HG03378 (cell line): ENCODE results near the gene EPS8L1.
"Not testable (repeated sequence)": the region's sequence is repeated elsewhere in the genome, so short reads cannot be mapped to it uniquely, and the experiment has no call there.

Source experiments
- ATAC-seq: cut with Tn5 transposase; IDR thresholded peaks from one replicate; pipeline ENCODE4 v1.9.1; 2021; ENCODE audit warnings: mild to moderate bottlenecking, moderate library complexity; ENCODE audit not compliant: unreplicated experiment

EPS8L1 gene

GRCh38 chr19:55075371-55075998 is at the start of gene EPS8L1:
EPS8L1 (plus strand) TSS chr19:55075869; CDS start chr19:55076445, 576 bp downstream.
- no peak for ATAC-seq

- not testable (repeated sequence) for ATAC-seq
Observed at GRCh38 chr19:55027140-55027471, 48.6 kb upstream of the EPS8L1 start.

GRCh38 chr19:55027472-55028337 is 48.0 kb upstream of the EPS8L1 start:
- no peak for ATAC-seq

DNA sequence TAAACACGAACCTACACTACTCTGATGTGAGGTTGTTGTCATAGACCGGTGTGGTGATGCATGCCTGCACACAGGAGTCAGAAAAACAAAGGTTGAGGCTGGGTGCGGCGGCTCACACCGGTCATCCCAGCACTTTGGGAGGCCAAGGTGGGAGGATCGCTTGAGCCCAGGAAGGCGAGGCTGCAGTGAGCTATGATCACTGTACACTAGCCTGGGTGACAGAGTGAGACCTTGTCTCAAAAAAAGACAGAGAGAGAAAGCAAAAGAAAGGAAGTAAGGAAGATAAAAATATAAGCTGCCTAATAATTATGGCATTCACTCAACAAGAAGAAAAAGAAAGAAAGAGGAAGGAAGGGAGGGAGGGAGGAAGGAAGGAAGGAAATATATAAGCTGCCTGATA is 46.9 kb upstream of the EPS8L1 start:
- ATAC-seq = no peak

GRCh38 chr19:55031178-55031577 is 44.5 kb upstream of the EPS8L1 start:
- no peak for ATAC-seq

DNA sequence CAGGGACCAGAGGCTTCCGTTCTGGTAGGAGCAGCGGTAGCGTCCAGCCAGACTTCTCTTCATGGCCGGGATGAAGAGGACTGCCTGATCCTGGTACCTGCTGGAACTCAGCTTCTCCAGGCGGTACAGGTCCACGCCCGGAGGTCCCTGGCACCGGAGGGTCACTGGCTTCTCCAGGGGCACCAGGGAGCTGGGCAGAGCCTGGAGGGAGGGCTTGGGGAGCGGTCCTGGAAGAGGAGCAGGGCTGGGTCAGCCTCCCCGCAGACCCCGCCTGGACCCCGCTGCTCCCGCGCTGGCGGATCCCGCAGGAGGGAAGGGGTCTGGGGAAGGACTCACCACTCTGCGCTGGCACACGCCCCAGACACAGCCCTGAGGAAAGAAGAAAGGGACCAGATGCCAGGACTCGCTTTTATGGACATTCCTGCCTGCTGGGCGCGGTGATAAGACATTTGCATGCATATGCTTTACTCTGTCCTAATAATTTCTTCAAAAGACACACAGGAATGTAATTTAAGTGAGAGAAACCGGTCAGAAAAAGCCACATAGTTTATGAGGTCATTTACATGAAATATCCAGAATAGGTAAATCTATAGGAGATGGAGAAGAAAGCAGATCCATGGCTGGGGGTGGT is 43.4 kb upstream of the EPS8L1 start:
- no peak for ATAC-seq

DNA sequence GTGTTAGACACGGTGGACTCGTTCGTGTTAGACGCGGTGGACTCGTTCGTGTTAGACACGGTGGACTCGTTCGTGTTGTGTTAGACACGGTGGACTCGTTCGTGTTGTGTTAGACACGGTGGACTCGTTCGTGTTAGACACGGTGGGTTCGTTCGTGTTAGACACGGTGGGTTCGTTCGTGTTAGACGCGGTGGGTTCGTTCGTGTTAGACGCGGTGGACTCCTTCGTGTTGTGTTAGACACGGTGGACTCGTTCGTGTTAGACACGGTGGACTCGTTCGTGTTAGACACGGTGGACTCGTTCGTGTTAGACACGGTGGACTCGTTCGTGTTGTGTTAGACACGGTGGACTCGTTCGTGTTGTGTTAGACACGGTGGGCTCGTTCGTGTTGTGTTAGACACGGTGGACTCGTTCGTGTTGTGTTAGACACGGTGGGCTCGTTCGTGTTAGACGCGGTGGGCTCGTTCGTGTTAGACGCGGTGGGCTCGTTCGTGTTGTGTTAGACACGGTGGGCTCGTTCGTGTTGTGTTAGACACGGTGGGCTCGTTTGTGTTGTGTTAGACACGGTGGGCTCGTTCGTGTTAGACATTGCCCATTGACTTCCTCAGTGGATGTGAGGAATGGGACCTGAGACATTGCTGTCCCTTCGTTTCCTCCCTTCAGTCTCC is 42.6 kb upstream of the EPS8L1 start:
- ATAC-seq = not testable (repeated sequence)

DNA sequence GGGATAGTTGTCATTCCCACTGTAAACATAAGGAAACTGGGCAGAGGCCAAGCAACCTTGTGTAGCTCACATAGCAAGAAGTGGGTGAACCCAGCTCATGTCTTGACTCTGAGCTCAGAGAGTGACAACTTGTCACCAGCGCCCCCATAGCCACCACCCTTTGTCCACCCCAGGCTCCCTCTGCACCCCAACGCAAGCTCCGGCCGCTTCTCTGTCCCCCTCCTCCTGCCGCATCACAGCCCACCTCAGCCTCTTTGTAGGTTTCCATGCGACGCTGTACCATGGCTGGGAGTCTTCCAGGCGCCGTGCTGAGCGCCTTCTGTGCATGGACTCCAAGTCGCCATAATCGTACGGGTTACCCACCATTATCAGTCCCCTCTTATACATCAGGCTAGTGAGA is 40.9 kb upstream of the EPS8L1 start:
- no peak for ATAC-seq

- ATAC-seq = no peak
Observed at GRCh38 chr19:55036058-55036457, 39.6 kb upstream of the EPS8L1 start.

GRCh38 chr19:55037603-55038002 is 38.1 kb upstream of the EPS8L1 start:
- not testable (repeated sequence) for ATAC-seq

- not testable (repeated sequence) for ATAC-seq
Observed at GRCh38 chr19:55040654-55041053, 35.0 kb upstream of the EPS8L1 start.

GRCh38 chr19:55041244-55041626 is 34.4 kb upstream of the EPS8L1 start:
- no peak for ATAC-seq

DNA sequence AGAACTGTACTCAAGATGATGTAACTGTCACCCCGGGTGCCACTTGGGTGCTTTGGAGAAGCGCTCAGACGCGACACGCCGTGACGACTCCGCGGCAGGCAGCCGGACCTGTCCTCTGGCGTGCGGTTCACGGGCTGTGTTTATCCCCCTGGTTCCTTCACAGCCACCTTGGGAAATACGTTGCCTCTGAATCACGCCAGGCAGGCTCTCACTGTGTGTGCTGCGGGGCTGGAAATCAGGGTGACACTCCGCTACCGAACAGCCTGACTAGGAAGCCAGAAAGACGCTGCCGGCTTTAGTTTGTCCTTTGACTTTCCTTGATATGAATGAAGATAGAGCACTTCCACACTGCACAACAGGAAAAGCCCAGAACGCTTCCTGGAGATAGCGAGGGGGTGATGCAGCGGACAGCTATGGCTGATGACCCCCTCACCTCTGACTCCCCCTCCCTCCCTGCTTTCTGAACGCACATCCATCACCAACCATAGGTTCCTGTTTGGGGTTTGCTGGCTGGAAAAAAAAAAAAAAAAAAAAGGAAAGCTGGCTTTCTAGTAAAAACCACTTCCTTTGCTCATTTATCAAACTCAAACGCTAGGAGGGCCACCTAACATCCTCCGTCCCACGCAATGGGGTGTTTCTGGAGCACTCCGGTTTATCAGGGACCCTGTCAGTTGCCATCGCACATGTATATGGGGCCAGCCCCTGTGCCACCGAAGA is 33.9 kb upstream of the EPS8L1 start:
- no peak for ATAC-seq

DNA sequence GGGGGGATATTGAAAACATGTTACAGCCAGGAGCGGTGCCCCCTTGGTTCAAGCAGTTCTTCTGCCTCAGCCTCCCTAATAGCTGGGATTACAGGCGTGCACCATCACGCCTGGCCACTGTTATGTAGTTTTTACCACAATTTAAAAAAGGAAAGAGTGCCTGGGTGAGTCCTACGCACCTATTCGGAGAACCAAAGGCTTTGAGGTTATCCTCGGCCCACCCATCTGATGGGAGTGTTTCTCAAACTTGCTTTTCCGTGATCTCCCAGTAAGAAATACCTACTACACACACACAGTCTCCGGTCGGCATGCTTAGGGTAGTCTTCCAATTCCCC is 33.4 kb upstream of the EPS8L1 start:
- no peak for ATAC-seq

GRCh38 chr19:55042688-55043087 is 33.0 kb upstream of the EPS8L1 start:
- ATAC-seq = no peak

GRCh38 chr19:55044286-55044685 is 31.4 kb upstream of the EPS8L1 start:
- no peak for ATAC-seq

- ATAC-seq = no peak
Observed at GRCh38 chr19:55044771-55045716, 30.6 kb upstream of the EPS8L1 start.

DNA sequence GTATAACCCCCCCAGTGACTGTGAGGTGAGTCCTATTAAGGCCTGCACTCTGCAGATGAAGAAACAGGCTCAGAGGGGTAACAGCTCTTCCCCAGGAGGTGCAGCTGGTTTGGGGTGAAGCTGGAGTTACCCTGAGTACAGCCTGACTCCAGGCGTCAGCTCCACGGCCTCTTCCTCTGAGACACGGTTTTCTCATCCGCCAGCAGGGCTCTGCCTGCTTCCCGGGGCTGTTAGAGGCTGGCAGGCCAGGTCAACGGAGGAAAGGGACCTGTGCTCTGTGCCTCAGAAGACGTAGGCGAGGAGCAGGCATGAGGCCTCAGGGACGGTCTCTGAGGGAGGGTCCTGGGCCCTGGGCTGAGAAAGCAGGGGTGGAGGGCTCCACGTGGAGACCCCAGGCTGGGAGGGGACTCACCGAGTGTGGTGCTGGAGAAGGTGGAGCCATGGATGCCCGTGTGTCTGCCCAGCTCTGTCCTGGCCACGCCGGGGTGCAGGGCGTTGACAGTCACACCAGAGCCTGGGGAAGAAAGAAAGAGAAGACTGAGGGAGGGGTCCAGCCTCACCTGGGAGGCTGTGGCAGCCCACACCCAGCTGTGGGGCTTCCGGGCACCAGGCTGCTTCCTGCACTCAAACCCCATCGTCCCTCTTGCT is 28.6 kb upstream of the EPS8L1 start:
- ATAC-seq = no peak

DNA sequence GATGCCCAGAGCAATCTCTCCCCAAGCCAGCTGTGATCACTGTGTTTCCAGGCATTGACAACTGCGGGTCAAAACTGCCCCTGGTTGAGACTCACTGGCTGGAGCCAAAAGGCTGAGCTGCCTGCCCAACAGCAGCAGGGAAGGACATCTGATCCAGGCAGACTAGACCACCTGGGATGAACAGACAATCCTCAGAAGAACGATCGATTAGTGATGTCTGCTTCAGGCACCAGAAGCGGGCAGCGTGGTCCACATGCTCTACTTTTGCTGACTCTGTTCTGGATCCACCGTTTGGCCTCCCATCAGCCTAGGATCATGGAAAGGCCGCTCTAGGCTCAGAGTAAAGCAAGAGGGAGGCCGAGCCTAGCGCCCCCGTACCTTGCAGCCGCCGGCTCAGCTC is 27.7 kb upstream of the EPS8L1 start:
- ATAC-seq = no peak
